HepG2 (cell line): ENCODE measurements around the gene SPARC. TPM values are rescaled to one million over a fixed set of nuclear protein-coding genes. Genes with fewer than 3 reads are reported as not detected.

ENCODE experiments used
- ATAC-seq: fragments of 200-7000 bp; cut with Tn5 transposase; 3 replicates; pipeline ENCODE4 v1.9.1; 2020; ENCODE audit warnings: mild to moderate bottlenecking, moderate library complexity
- BruUV-seq: library from RNA; stranded (reverse); fragments of 400-500 nt; replicated peaks from 2 replicates; lab custom pipeline; 2021; lab: Mats Ljungman, UMichigan
- CTCF ChIA-PET: fragments of 300-600 bp; formaldehyde crosslinking; extraction: SDS; loops from one replicate; lab custom pipeline; 2021; ENCODE audit warnings: low total read pairs, inconsistent platforms, low intra/inter-chr PET ratio; lab: Yijun Ruan, JAX
- POLR2A ChIA-PET: fragments of 350-600 bp; sonication (Branson Sonifier 250); formaldehyde crosslinking; loops from one replicate; lab custom pipeline; 2020; ENCODE audit warnings: antibody characterized with exemption, inconsistent platforms; lab: Yijun Ruan, JAX
- DNase-seq: peaks from one replicate; pipeline ENCODE4 v3.0.0-alpha.2; 2015; ENCODE audit warnings: low spot score
- FAIRE-seq: peaks from 3 replicates; lab custom pipeline; 2011; peaks lifted over from hg19 to GRCh38; lab: Jason Lieb, UNC
- H2AFZ ChIP-seq: one replicate; pipeline ENCODE4 v1.6.1; 2011; ENCODE audit warnings: low read length, inconsistent platforms
- H3K27ac ChIP-seq: fragments of 300-600 bp; 3 replicates; pipeline ENCODE4 v1.8.0; 2011; ENCODE audit warnings: mixed run types, mild to moderate bottlenecking, mixed read lengths, low read length, inconsistent platforms; ENCODE audit not compliant: insufficient read depth; ENCODE audit errors: extremely low read length
- H3K27me3 ChIP-seq, 2 experiments: fragments of 200-600 bp in 1 of 2; 2 replicates in 1 of 2; 3 replicates in 1 of 2; pipeline versions ENCODE4 v1.6.0 to v1.8.0; 2011; ENCODE audit warnings: low read length in 2 of 2, mild to moderate bottlenecking in 2 of 2, moderate library complexity in 2 of 2, inconsistent platforms in 1 of 2; ENCODE audit not compliant: insufficient read depth in 2 of 2, control insufficient read depth in 1 of 2
- H3K36me3 ChIP-seq, 2 experiments: fragments of 200-600 bp in 1 of 2; replicated peaks in 1 of 2; 2 replicates in 1 of 2; 3 replicates in 1 of 2; pipeline versions ENCODE4 v1.5.1 to v1.8.0; 2011; ENCODE audit warnings: low read length in 2 of 2, inconsistent platforms in 1 of 2; ENCODE audit not compliant: insufficient read depth in 2 of 2, control insufficient read depth in 1 of 2
- H3K4me1 ChIP-seq: 2 replicates; pipeline ENCODE4 v1.5.1; 2012; ENCODE audit warnings: low read length, inconsistent platforms; ENCODE audit not compliant: insufficient read depth
- H3K4me2 ChIP-seq: 2 replicates; pipeline ENCODE4 v1.6.0; 2011; ENCODE audit warnings: low read depth, low read length, inconsistent platforms
- H3K4me3 ChIP-seq, 3 experiments: fragments of 200-600 bp in 1 of 3; sonication (generic), shearing (Covaris generic) in 1 of 3; replicated peaks in 1 of 3; 2 replicates each; pipeline ENCODE4 v1.5.1; 2011 to 2016; ENCODE audit warnings: low read length in 3 of 3, inconsistent platforms in 2 of 3, low read depth in 2 of 3, mild to moderate bottlenecking in 2 of 3, control low read depth in 1 of 3, mixed read lengths in 1 of 3; ENCODE audit not compliant: insufficient read depth in 1 of 3
- H3K79me2 ChIP-seq: one replicate; pipeline ENCODE4 v1.6.1; 2011; ENCODE audit warnings: low read length, inconsistent platforms; ENCODE audit not compliant: insufficient read depth
- H3K9ac ChIP-seq: 2 replicates; pipeline ENCODE4 v1.6.0; 2011; ENCODE audit warnings: mild to moderate bottlenecking, low read depth, low read length, inconsistent platforms; ENCODE audit not compliant: insufficient read depth
- H3K9me3 ChIP-seq: 2 replicates; pipeline ENCODE4 v1.5.1; 2012; ENCODE audit warnings: mild to moderate bottlenecking, low read length
- H4K20me1 ChIP-seq: 2 replicates; pipeline ENCODE4 v1.6.0; 2011; ENCODE audit warnings: inconsistent platforms, mild to moderate bottlenecking, low read length, moderate library complexity; ENCODE audit not compliant: insufficient read depth
- ARID4A ChIP-seq: sonication (generic); formaldehyde crosslinking; IDR thresholded peaks from 2 replicates; pipeline ENCODE4 v1.5.0; 2020; ENCODE audit warnings: mild to moderate bottlenecking, missing genetic modification reagents, borderline replicate concordance
- CEBPG ChIP-seq: IDR thresholded peaks from 2 replicates; pipeline ENCODE4 v1.6.1; 2016
- DPF2 ChIP-seq: sonication (generic); formaldehyde crosslinking; IDR thresholded peaks from 2 replicates; pipeline ENCODE4 v1.4.0; 2020; ENCODE audit warnings: mild to moderate bottlenecking, low read depth, missing genetic modification reagents, borderline replicate concordance
- KDM4B ChIP-seq: sonication (generic); formaldehyde crosslinking; IDR thresholded peaks from 2 replicates; pipeline ENCODE4 v1.4.0; 2020; ENCODE audit warnings: missing genetic modification reagents
- MTF2 ChIP-seq: sonication (generic); formaldehyde crosslinking; IDR thresholded peaks from 2 replicates; pipeline ENCODE4 v1.5.0; 2020; ENCODE audit warnings: missing genetic modification reagents, borderline replicate concordance
- PHF20 ChIP-seq: sonication (generic); formaldehyde crosslinking; IDR thresholded peaks from 2 replicates; pipeline ENCODE4 v1.5.0; 2020; ENCODE audit warnings: mild to moderate bottlenecking, missing genetic modification reagents
- REXO4 ChIP-seq: sonication (generic); formaldehyde crosslinking; IDR thresholded peaks from 2 replicates; pipeline ENCODE4 v1.8.0; 2022; ENCODE audit warnings: missing genetic modification reagents, mild to moderate bottlenecking, borderline replicate concordance
- RXRB ChIP-seq: IDR thresholded peaks from 2 replicates; pipeline ENCODE4 v1.6.1; 2016; ENCODE audit warnings: borderline replicate concordance, missing genetic modification reagents, missing compliant biosample characterization
- SP4 ChIP-seq: sonication (generic); formaldehyde crosslinking; IDR thresholded peaks from 2 replicates; pipeline ENCODE4 v1.8.1; 2023; ENCODE audit warnings: mild to moderate bottlenecking, missing genetic modification reagents
- TEF ChIP-seq: sonication (generic); formaldehyde crosslinking; IDR thresholded peaks from 2 replicates; pipeline ENCODE4 v1.5.0; 2020; ENCODE audit warnings: missing genetic modification reagents
- U2AF1 ChIP-seq: fragments of 200-400 bp; formaldehyde crosslinking; optimal IDR thresholded peaks from 2 replicates; pipeline ENCODE3; 2017; ENCODE audit warnings: mild to moderate bottlenecking, low read depth, low read length
- ZBTB4 ChIP-seq: sonication (generic); formaldehyde crosslinking; IDR thresholded peaks from 2 replicates; pipeline ENCODE4 v1.4.0; 2020; ENCODE audit warnings: missing genetic modification reagents, mild to moderate bottlenecking, borderline replicate concordance
- ZBTB8A ChIP-seq: sonication (generic); formaldehyde crosslinking; IDR thresholded peaks from 2 replicates; pipeline ENCODE4 v1.4.0; 2020; ENCODE audit warnings: mild to moderate bottlenecking, low read depth, missing genetic modification reagents, borderline replicate concordance
- ZKSCAN8 ChIP-seq: IDR thresholded peaks from 2 replicates; pipeline ENCODE4 v1.6.1; 2016; ENCODE audit warnings: borderline replicate concordance, missing genetic modification reagents, missing compliant biosample characterization
- ZNF326 ChIP-seq: sonication (generic); formaldehyde crosslinking; IDR thresholded peaks from 2 replicates; pipeline ENCODE4 v1.4.0; 2020; ENCODE audit warnings: missing genetic modification reagents, borderline replicate concordance
- ZNF570 ChIP-seq: sonication (generic); formaldehyde crosslinking; IDR thresholded peaks from 2 replicates; pipeline ENCODE4 v1.4.0; 2020; ENCODE audit warnings: mild to moderate bottlenecking, missing genetic modification reagents, borderline replicate concordance
- ZNF790 ChIP-seq: sonication (generic); formaldehyde crosslinking; IDR thresholded peaks from 2 replicates; pipeline ENCODE4 v1.8.0; 2022; ENCODE audit warnings: missing genetic modification reagents, mild to moderate bottlenecking, borderline replicate concordance
- in situ Hi-C: cut with HindIII; loops from 2 replicates; pipeline ENCODE4 v1.10.0; 2017; ENCODE audit warnings: low pct_unique_long_range_greater_than_20kb; ENCODE audit not compliant: extremely low pct_ligation_motif_present
- intact Hi-C: fragments of 100-400 bp; cut with micrococcal nuclease; formaldehyde crosslinking; loops from one replicate; pipeline ENCODE4 v1.10.0; 2022; ENCODE audit not compliant: unreplicated experiment
- polyA plus RNA-seq, 8 experiments: library from polyadenylated mRNA; depleted of rRNA in 3 of 8; stranded (reverse) in 7 of 8; unstranded in 1 of 8; fragments of >200 nt; fragmentation: Illumina TruSeq in 4 of 8; extraction: Trizol in 4 of 8; gene quantifications; 2 replicates each; pipeline versions ENCODE4 v1.2.1 to v1.2.3, GENCODE V29; 2011 to 2016; ENCODE audit warnings: low read depth in 4 of 8, missing spikeins in 1 of 8, mixed read lengths in 1 of 8; ENCODE audit not compliant: insufficient read depth in 1 of 8
- total RNA-seq, 5 experiments: library from RNA; depleted of rRNA; stranded (reverse); fragments of >200 nt; fragmentation: Illumina TruSeq; extraction: Trizol; gene quantifications; 2 replicates each; pipeline ENCODE4 v1.2.3, GENCODE V29; 2016; ENCODE audit warnings: low read depth in 1 of 5

SPARC gene
- total and polyA plus RNA-seq, 2 of the 13 experiments (the other 11 are each of a cell fraction or from before 2014, with no cell fraction given), result 76.7 to 192 TPM

- TF ChIP-seq ARID4A (CRISPR knock-in tag) (no peak), SP4 (CRISPR knock-in tag) (no peak)
These were observed 54.8 kb downstream of the SPARC start (continued) for GRCh38 chr5:151631941-151632340.

- H3K4me3 ChIP-seq, result no peak overlapping the region
- BruUV-seq, result no TSS peak
- peaks cover 15% of the 10 kb centered on the region for H3K4me1 ChIP-seq
- no peak overlapping the region for H3K27ac ChIP-seq
- H3K9me3 ChIP-seq, result no peaks in the 10 kb centered on the region
- no peak overlapping the region for H3K9ac ChIP-seq
- ChIA-PET CTCF (no interaction called here), POLR2A (no interaction called here)
- H4K20me1 ChIP-seq, result no peaks in the 10 kb centered on the region
- ATAC-seq (no peak), FAIRE-seq (no peak), DNase-seq (no peak)
- no peaks in the 10 kb centered on the region for H3K36me3 ChIP-seq
- H3K27me3 ChIP-seq, result peaks cover 5 to 33% of the 10 kb centered on the region in 2 experiments; a peak in 4 of 5 replicates
- in situ Hi-C loops, result no loop called here
- H3K4me2 ChIP-seq, result no peak overlapping the region
- intact Hi-C loops, result no loop called here
- H2AFZ ChIP-seq, result no peak overlapping the region
- no peaks in the 10 kb centered on the region for H3K79me2 ChIP-seq
- TF ChIP-seq REXO4 (CRISPR knock-in tag) (no peak), CEBPG (CRISPR knock-in tag) (no peak), RXRB (CRISPR knock-in tag) (no peak), TEF (CRISPR knock-in tag) (no peak), KDM4B (no peak), U2AF1 (no peak), ZNF570 (no peak), ZKSCAN8 (CRISPR knock-in tag) (no peak), DPF2 (CRISPR knock-in tag) (no peak), ZNF790 (CRISPR knock-in tag) (no peak), MTF2 (CRISPR knock-in tag) (no peak), ZNF326 (CRISPR knock-in tag) (no peak), ZBTB8A (no peak), PHF20 (CRISPR knock-in tag) (no peak), ZBTB4 (CRISPR knock-in tag) (no peak)
These were observed 56.6 kb downstream of the SPARC start for GRCh38 chr5:151630088-151630487.
